Peyer's patch (tissue), 4 donors: ENCODE measurements around the gene MFSD2B. TPM values are rescaled to one million over a fixed set of nuclear protein-coding genes. Genes with fewer than 3 reads are reported as not detected.

ENCODE experiments used
- DNase-seq, 3 donors: peaks; one replicate each; pipeline ENCODE4 v3.0.0-alpha.2; 2017 to 2019
- H3K27ac ChIP-seq, 4 donors: fragments of 200-600 bp; sonication (generic); one replicate each; pipeline ENCODE4 v1.5.1; 2016 to 2019
- H3K27me3 ChIP-seq, 2 donors: fragments of 200-600 bp; sonication (generic); one replicate each; pipeline ENCODE4 v1.5.1; 2019
- H3K36me3 ChIP-seq, 3 donors: fragments of 200-600 bp; sonication (generic); one replicate each; pipeline ENCODE4 v1.5.1; 2016 to 2019
- H3K4me1 ChIP-seq, 4 donors: fragments of 200-600 bp; sonication (generic); one replicate each; pipeline ENCODE4 v1.5.1; 2016 to 2019
- H3K4me3 ChIP-seq, 4 donors: fragments of 200-600 bp; sonication (generic); 1 replicate in 3 of 4; 2 replicates in 1 of 4; pipeline ENCODE4 v1.5.1; 2016 to 2019; ENCODE audit warnings: mild to moderate bottlenecking in 1 of 4
- H3K9me3 ChIP-seq, 4 donors: fragments of 200-600 bp; sonication (generic); one replicate each; pipeline ENCODE4 v1.5.1; 2016 to 2019; ENCODE audit warnings: mild to moderate bottlenecking in 1 of 4
- CTCF ChIP-seq, 6 experiments: fragments of 450-650 bp in 4 of 6; fragments of 200-600 bp in 2 of 6; sonication (generic) in 1 of 6; IDR thresholded peaks; one replicate each; pipeline ENCODE4 v1.5.1; 2017 to 2019; ENCODE audit warnings: antibody characterized with exemption in 6 of 6, mild to moderate bottlenecking in 3 of 6, moderate library complexity in 1 of 6
- POLR2A ChIP-seq, 2 donors: fragments of 450-650 bp; IDR thresholded peaks; one replicate each; pipeline ENCODE4 v1.5.1; 2017; ENCODE audit warnings: antibody characterized with exemption in 2 of 2, mild to moderate bottlenecking in 2 of 2, moderate library complexity in 2 of 2
- total RNA-seq, 4 donors: library from RNA; depleted of rRNA; stranded (reverse); fragments of >200 nt; gene quantifications; one replicate each; pipeline ENCODE4 v1.1.0, GENCODE V29; 2016

The MFSD2B gene
- total RNA-seq, 4 donors from 2014 or later, result not detected

GRCh38 chr2:24050041-24050979 lies 40.4 kb downstream of the MFSD2B start:
- Histone ChIP-seq H3K4me3 (peak overlapping the region; percentile 63 to 79 (median 68)), H3K4me1 (peaks cover 0 to 25% (median 8%) of the 10 kb centered on the region in 4 donors), H3K27me3 (no peaks in the 10 kb centered on the region), H3K27ac (peak overlapping the region; percentile 22 to 70 (median 47)), H3K9me3 (no peaks in the 10 kb centered on the region), H3K36me3 (no peaks in the 10 kb centered on the region)
- DNase-seq, result peak in 2 of 3 donors; percentile 50 to 57
- no peak for TF ChIP-seq POLR2A (IDR thresholded peaks at IDR 0.05)
- TF ChIP-seq CTCF (IDR thresholded peaks at IDR 0.05), result no peak

GRCh38 chr2:24051833-24052232 lies 41.9 kb downstream of the MFSD2B start:
- no peak for TF ChIP-seq CTCF (IDR thresholded peaks at IDR 0.05)
- no peak for TF ChIP-seq POLR2A (IDR thresholded peaks at IDR 0.05)

GRCh38 chr2:24052951-24053350 lies 43.1 kb downstream of the MFSD2B start:
- no peak for DNase-seq
- H3K27me3 ChIP-seq, result no peaks in the 10 kb centered on the region
- no peaks in the 10 kb centered on the region for H3K9me3 ChIP-seq
- no peak overlapping the region for H3K4me3 ChIP-seq
- no peak for TF ChIP-seq POLR2A (IDR thresholded peaks at IDR 0.05)
- no peak for TF ChIP-seq CTCF (IDR thresholded peaks at IDR 0.05)
- peaks cover 0 to 12% (median 8%) of the 10 kb centered on the region in 4 donors for H3K4me1 ChIP-seq
- H3K36me3 ChIP-seq, result no peaks in the 10 kb centered on the region
- no peak overlapping the region for H3K27ac ChIP-seq

More at GRCh38 chr2:24051833-24052232, 41.9 kb downstream of the MFSD2B start:
- H3K4me1 ChIP-seq, result peaks cover 0 to 17% (median 8%) of the 10 kb centered on the region in 4 donors
- no peaks in the 10 kb centered on the region for H3K36me3 ChIP-seq
- DNase-seq, result peak in 1 of 3 donors; percentile 9
- H3K27ac ChIP-seq, result no peak overlapping the region
- H3K27me3 ChIP-seq, result no peaks in the 10 kb centered on the region
- no peaks in the 10 kb centered on the region for H3K9me3 ChIP-seq
- no peak overlapping the region for H3K4me3 ChIP-seq

GRCh38 chr2:24054366-24055010 lies 44.6 kb downstream of the MFSD2B start:
- DNase-seq, result no peak
- Histone ChIP-seq H3K4me1 (peaks cover 0 to 2% (median under 1%) of the 10 kb centered on the region in 4 donors), H3K27me3 (no peaks in the 10 kb centered on the region), H3K4me3 (no peak overlapping the region), H3K9me3 (no peaks in the 10 kb centered on the region), H3K36me3 (no peaks in the 10 kb centered on the region), H3K27ac (no peak overlapping the region)
- TF ChIP-seq CTCF (IDR thresholded peaks at IDR 0.05) (no peak), POLR2A (IDR thresholded peaks at IDR 0.05) (no peak)

GRCh38 chr2:24055750-24056149 lies 45.9 kb downstream of the MFSD2B start:
- TF ChIP-seq CTCF (IDR thresholded peaks at IDR 0.05), result no peak
- no peaks in the 10 kb centered on the region for H3K27me3 ChIP-seq
- no peaks in the 10 kb centered on the region for H3K4me1 ChIP-seq
- no peaks in the 10 kb centered on the region for H3K9me3 ChIP-seq
- H3K36me3 ChIP-seq, result no peaks in the 10 kb centered on the region
- H3K27ac ChIP-seq, result no peak overlapping the region
- DNase-seq, result no peak
- no peak overlapping the region for H3K4me3 ChIP-seq
